Measurements from ENCODE around the gene WNT7B. TPM values are rescaled to one million over a fixed set of nuclear protein-coding genes. Genes with fewer than 3 reads are reported as not detected.

Gene WNT7B
- total and polyA plus RNA-seq, 2 of the 8 experiments (the other 6 are each of a cell fraction or from before 2014, with no cell fraction given) = 0.14 to 0.24 TPM

GRCh38 chr22:45871721-45872120 lies 105.2 kb downstream of the WNT7B start:
- Histone ChIP-seq H3K23ac (ENCODE audit: insufficient read length) (no peak overlapping the region), H4K8ac (ENCODE audit: extremely low read depth, insufficient read depth, low read length) (no peak overlapping the region), H2BK20ac (ENCODE audit: low read length) (no peak overlapping the region), H2BK12ac (ENCODE audit: low read depth, low read length) (no peak overlapping the region), H2BK5ac (ENCODE audit: low read depth, low read length) (no peak overlapping the region), H3K18ac (ENCODE audit: extremely low read depth, low read length) (no peak overlapping the region), H3K4me1 (replicated peaks in 1 of 4; ENCODE audit: control insufficient read depth in 3 of 4, insufficient read depth in 4 of 4, low read length in 3 of 4) (peaks cover 0 to 5% (median under 1%) of the 10 kb centered on the region in 4 experiments; a peak in 5 of 7 replicates), H3K14ac (ENCODE audit: insufficient read length) (no peak overlapping the region), H3K9ac (replicated peaks in 1 of 4; ENCODE audit: extremely low read depth in 1 of 4, low read depth in 3 of 4, low read length in 3 of 4) (no peak overlapping the region), H3K79me1 (ENCODE audit: low read depth, low read length) (no peaks in the 10 kb centered on the region), H2AFZ (ENCODE audit: low read length) (no peak overlapping the region), H4K20me1 (replicated peaks in 1 of 2; ENCODE audit: control insufficient read depth in 1 of 2, insufficient read depth in 2 of 2, low read length in 2 of 2) (peaks cover 3 to 4% of the 10 kb centered on the region in 2 experiments), H3K79me2 (ENCODE audit: control insufficient read depth in 1 of 2, insufficient read depth in 2 of 2, low read length in 2 of 2) (no peaks in the 10 kb centered on the region), H2BK120ac (replicated peaks; ENCODE audit: low read depth, low read length) (no peak overlapping the region), H3K56ac (replicated peaks; ENCODE audit: insufficient read length, low read depth, low read length) (no peak overlapping the region), H3K23me2 (ENCODE audit: low read depth, low read length) (peaks cover 9% of the 10 kb centered on the region; the same call in 1 of the 2 replicates), H3K4me3 (ENCODE audit: extremely low read depth in 1 of 4, insufficient read depth in 2 of 4, low read depth in 3 of 4, low read length in 4 of 4) (no peak overlapping the region), H3K27me3 (replicated peaks in 1 of 4; ENCODE audit: control insufficient read depth in 3 of 4, extremely low read depth in 1 of 4, insufficient read depth in 3 of 4, low read length in 3 of 4) (peaks cover 19 to 38% (median 36%) of the 10 kb centered on the region in 4 experiments), H4K5ac (ENCODE audit: insufficient read length, low read depth, low read length) (no peak overlapping the region), H3K36me3 (ENCODE audit: control insufficient read depth in 2 of 4, insufficient read depth in 4 of 4, low read length in 3 of 4) (no peaks in the 10 kb centered on the region), H4K91ac (replicated peaks; ENCODE audit: insufficient read length, low read length) (no peak overlapping the region), H3K9me3 (ENCODE audit: insufficient read depth in 2 of 2, low read depth in 1 of 2, low read length in 1 of 2) (no peaks in the 10 kb centered on the region), H3K4me2 (ENCODE audit: insufficient read depth in 1 of 2, low read depth in 2 of 2, low read length in 2 of 2) (no peak overlapping the region), H2AK5ac (ENCODE audit: low read depth, low read length) (no peak overlapping the region), H3K27ac (ENCODE audit: low read depth, low read length) (no peak overlapping the region), H3K4ac (replicated peaks; ENCODE audit: insufficient read length, low read depth, low read length) (no peak overlapping the region), H2BK15ac (ENCODE audit: low read length) (no peak overlapping the region)
- TF ChIP-seq CBX8 (IDR thresholded peaks at IDR 0.05; ENCODE audit: borderline replicate concordance, low read depth, low read length) (no peak), TAF7 (optimal IDR thresholded peaks at IDR 0.05; ENCODE audit: borderline replicate concordance, low read depth, low read length) (no peak), RFX5 (IDR thresholded peaks at IDR 0.05; ENCODE audit: borderline replicate concordance, low read depth, low read length) (no peak), ZNF274 (IDR thresholded peaks at IDR 0.05; ENCODE audit: borderline replicate concordance, extremely low read depth, low read length) (no peak), EZH2 (IDR thresholded peaks at IDR 0.05; ENCODE audit: low read depth, low read length, severe bottlenecking) (no peak)
- DNase-seq (ENCODE audit: low read depth in 1 of 2, low spot score in 2 of 2) = no peak
- WGBS, 2 experiments (ENCODE audit: extremely low coverage in 1 of 2, insufficient coverage in 1 of 2, insufficient read length in 1 of 2, insufficient replicate concordance in 2 of 2, low coverage in 1 of 2, low lambda C conversion rate in 2 of 2, missing lambda C conversion rate in 1 of 2) = 87% methylated on average over 6 of the region's 6 CpGs; no CpG with 5 or more reads in 1 of the 2 experiments
- ChIA-PET CTCF (ENCODE audit: partially characterized antibody) (no interaction called here), POLR2A (ENCODE audit: partially characterized antibody) (no interaction called here)
- FAIRE-seq = no peak
